Astrocyte (in vitro differentiated cells and primary cell): Measurements from ENCODE around the gene WDR6. TPM values are rescaled to one million over a fixed set of nuclear protein-coding genes. Genes with fewer than 3 reads are reported as not detected.

ENCODE experiments used
- DNase-seq: peaks from one replicate; pipeline ENCODE4 v3.0.0-alpha.2; 2010; ENCODE audit warnings: low read depth
- FAIRE-seq: peaks from 2 replicates; lab custom pipeline; 2011; peaks lifted over from hg19 to GRCh38; lab: Jason Lieb, UNC
- H2AFZ ChIP-seq: 2 replicates; pipeline ENCODE4 v1.6.0; 2012; ENCODE audit warnings: low read depth, low read length, inconsistent platforms
- H3K27ac ChIP-seq: 2 replicates; pipeline ENCODE4 v1.5.1; 2011; ENCODE audit warnings: low read depth, low read length, inconsistent platforms
- H3K27me3 ChIP-seq: 2 replicates; pipeline ENCODE4 v1.6.0; 2011; ENCODE audit warnings: low read length, inconsistent platforms; ENCODE audit not compliant: insufficient read depth
- H3K36me3 ChIP-seq: 2 replicates; pipeline ENCODE4 v1.5.1; 2011; ENCODE audit warnings: low read length, inconsistent platforms; ENCODE audit not compliant: insufficient read depth
- H3K4me1 ChIP-seq: 2 replicates; pipeline ENCODE4 v1.5.1; 2011; ENCODE audit warnings: low read length, inconsistent platforms; ENCODE audit not compliant: insufficient read depth
- H3K4me2 ChIP-seq: 2 replicates; pipeline ENCODE4 v1.6.0; 2012; ENCODE audit warnings: low read length, inconsistent platforms
- H3K4me3 ChIP-seq: 2 replicates; pipeline ENCODE4 v1.5.1; 2011; ENCODE audit warnings: low read depth, mild to moderate bottlenecking, low read length, inconsistent platforms; ENCODE audit not compliant: insufficient read depth
- H3K79me2 ChIP-seq: 2 replicates; pipeline ENCODE4 v1.6.0; 2012; ENCODE audit warnings: mild to moderate bottlenecking, low read length, inconsistent platforms; ENCODE audit not compliant: insufficient read depth
- H3K9ac ChIP-seq: 2 replicates; pipeline ENCODE4 v1.6.0; 2012; ENCODE audit warnings: mild to moderate bottlenecking, low read length, inconsistent platforms
- H3K9me3 ChIP-seq: 2 replicates; pipeline ENCODE4 v1.5.1; 2012; ENCODE audit warnings: low read depth, mild to moderate bottlenecking, low read length, inconsistent platforms; ENCODE audit not compliant: insufficient read depth
- H4K20me1 ChIP-seq: 2 replicates; pipeline ENCODE4 v1.6.0; 2012; ENCODE audit warnings: low read length, inconsistent platforms; ENCODE audit not compliant: insufficient read depth
- H3K27ac Mint-ChIP-seq: one replicate; pipeline ENCODE4 v1.8.0; 2021; ENCODE audit warnings: mild to moderate bottlenecking, mixed read lengths; ENCODE audit not compliant: unreplicated experiment
- H3K27me3 Mint-ChIP-seq: one replicate; pipeline ENCODE4 v1.8.0; 2021; ENCODE audit warnings: low read depth, mixed read lengths; ENCODE audit not compliant: unreplicated experiment
- H3K36me3 Mint-ChIP-seq: one replicate; pipeline ENCODE4 v1.8.0; 2021; ENCODE audit warnings: low read depth, mixed read lengths; ENCODE audit not compliant: unreplicated experiment
- H3K4me1 Mint-ChIP-seq: one replicate; pipeline ENCODE4 v1.8.0; 2021; ENCODE audit warnings: low read depth, mixed read lengths; ENCODE audit not compliant: unreplicated experiment
- H3K4me3 Mint-ChIP-seq: one replicate; pipeline ENCODE4 v1.8.0; 2021; ENCODE audit warnings: mild to moderate bottlenecking, moderate library complexity, mixed read lengths; ENCODE audit not compliant: unreplicated experiment
- H3K9me3 Mint-ChIP-seq: one replicate; pipeline ENCODE4 v1.8.0; 2021; ENCODE audit warnings: mild to moderate bottlenecking, mixed read lengths; ENCODE audit not compliant: unreplicated experiment
- EZH2 ChIP-seq: IDR thresholded peaks from 2 replicates; pipeline ENCODE4 v1.6.1; 2012; ENCODE audit warnings: mild to moderate bottlenecking, low read length, inconsistent platforms; ENCODE audit not compliant: insufficient read depth
- total RNA-seq: library from RNA; stranded (reverse); gene quantifications from 2 replicates; pipeline ENCODE4 v1.2.1, GENCODE V29; 2021
- TF ChIP-seq, protein P1 (sequence below): IDR thresholded peaks from 2 replicates; pipeline ENCODE4 v1.5.1; 2011; ENCODE audit warnings: low read depth, mild to moderate bottlenecking, inconsistent platforms, low read length, moderate library complexity; ENCODE audit not compliant: insufficient read depth

The WDR6 gene
- total RNA-seq, 1 donor from 2014 or later: 130 TPM

GRCh38 chr3:48962340-48962739 lies 44.9 kb upstream of the WDR6 start:
- H3K27me3 ChIP-seq: no peaks in the 10 kb centered on the region
- no peak overlapping the region for H3K4me2 ChIP-seq
- H3K27ac ChIP-seq: no peak overlapping the region
- DNase-seq: no peak
- Mint-ChIP-seq H3K4me1 (peaks cover 11% of the 10 kb centered on the region), H3K4me3 (no peak overlapping the region), H3K27ac (no peak overlapping the region), H3K9me3 (no peaks in the 10 kb centered on the region), H3K36me3 (peaks cover 3% of the 10 kb centered on the region), H3K27me3 (no peaks in the 10 kb centered on the region)
- peaks cover 22% of the 10 kb centered on the region for H3K36me3 ChIP-seq
- H3K9me3 ChIP-seq: no peaks in the 10 kb centered on the region
- TF ChIP-seq EZH2: no peak
- TF ChIP-seq, protein P1, sequence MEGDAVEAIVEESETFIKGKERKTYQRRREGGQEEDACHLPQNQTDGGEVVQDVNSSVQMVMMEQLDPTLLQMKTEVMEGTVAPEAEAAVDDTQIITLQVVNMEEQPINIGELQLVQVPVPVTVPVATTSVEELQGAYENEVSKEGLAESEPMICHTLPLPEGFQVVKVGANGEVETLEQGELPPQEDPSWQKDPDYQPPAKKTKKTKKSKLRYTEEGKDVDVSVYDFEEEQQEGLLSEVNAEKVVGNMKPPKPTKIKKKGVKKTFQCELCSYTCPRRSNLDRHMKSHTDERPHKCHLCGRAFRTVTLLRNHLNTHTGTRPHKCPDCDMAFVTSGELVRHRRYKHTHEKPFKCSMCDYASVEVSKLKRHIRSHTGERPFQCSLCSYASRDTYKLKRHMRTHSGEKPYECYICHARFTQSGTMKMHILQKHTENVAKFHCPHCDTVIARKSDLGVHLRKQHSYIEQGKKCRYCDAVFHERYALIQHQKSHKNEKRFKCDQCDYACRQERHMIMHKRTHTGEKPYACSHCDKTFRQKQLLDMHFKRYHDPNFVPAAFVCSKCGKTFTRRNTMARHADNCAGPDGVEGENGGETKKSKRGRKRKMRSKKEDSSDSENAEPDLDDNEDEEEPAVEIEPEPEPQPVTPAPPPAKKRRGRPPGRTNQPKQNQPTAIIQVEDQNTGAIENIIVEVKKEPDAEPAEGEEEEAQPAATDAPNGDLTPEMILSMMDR: no peak
- H2AFZ ChIP-seq: no peak overlapping the region
- no peak overlapping the region for H3K4me3 ChIP-seq
- H3K4me1 ChIP-seq: no peaks in the 10 kb centered on the region
- H3K9ac ChIP-seq: no peak overlapping the region
- peaks cover 29% of the 10 kb centered on the region for H4K20me1 ChIP-seq
- H3K79me2 ChIP-seq: peaks cover 15% of the 10 kb centered on the region
- FAIRE-seq: no peak

- Mint-ChIP-seq H3K27ac (no peak overlapping the region), H3K4me3 (no peak overlapping the region), H3K27me3 (no peaks in the 10 kb centered on the region), H3K36me3 (peaks cover 5% of the 10 kb centered on the region), H3K9me3 (no peaks in the 10 kb centered on the region), H3K4me1 (peaks cover 9% of the 10 kb centered on the region)
- peaks cover 28% of the 10 kb centered on the region for H4K20me1 ChIP-seq
- H3K4me3 ChIP-seq: no peak overlapping the region
- H3K79me2 ChIP-seq: peaks cover 11% of the 10 kb centered on the region
- no peak overlapping the region for H2AFZ ChIP-seq
- peaks cover 28% of the 10 kb centered on the region for H3K36me3 ChIP-seq
- H3K4me1 ChIP-seq: no peaks in the 10 kb centered on the region
- H3K27ac ChIP-seq: no peak overlapping the region
- TF ChIP-seq, protein P1: no peak
- H3K27me3 ChIP-seq: no peaks in the 10 kb centered on the region
- FAIRE-seq (no peak), DNase-seq (no peak)
- no peak overlapping the region for H3K9ac ChIP-seq
- no peak overlapping the region for H3K4me2 ChIP-seq
- H3K9me3 ChIP-seq: no peaks in the 10 kb centered on the region
These were observed 44.3 kb upstream of the WDR6 start for GRCh38 chr3:48962939-48963338.

GRCh38 chr3:48963591-48963990 lies 43.6 kb upstream of the WDR6 start:
- peaks cover 25% of the 10 kb centered on the region for H4K20me1 ChIP-seq
- no peak overlapping the region for H3K4me3 ChIP-seq
- Mint-ChIP-seq H3K27me3 (no peaks in the 10 kb centered on the region), H3K27ac (no peak overlapping the region), H3K4me1 (peaks cover 9% of the 10 kb centered on the region), H3K4me3 (no peak overlapping the region), H3K36me3 (peaks cover 5% of the 10 kb centered on the region), H3K9me3 (no peaks in the 10 kb centered on the region)
- TF ChIP-seq, protein P1: no peak
- FAIRE-seq: no peak
- H3K79me2 ChIP-seq: peaks cover 8% of the 10 kb centered on the region
- no peak overlapping the region for H2AFZ ChIP-seq
- H3K9ac ChIP-seq: no peak overlapping the region
- H3K27me3 ChIP-seq: no peaks in the 10 kb centered on the region
- no peak overlapping the region for H3K27ac ChIP-seq
- no peaks in the 10 kb centered on the region for H3K4me1 ChIP-seq
- peaks cover 29% of the 10 kb centered on the region for H3K36me3 ChIP-seq
- H3K4me2 ChIP-seq: no peak overlapping the region
- H3K9me3 ChIP-seq: no peaks in the 10 kb centered on the region
- no peak for DNase-seq
